Astrocyte of the spinal cord (primary cell): Measurements from ENCODE around the gene DIPK1A.

Experiments
- DNase-seq: peaks from one replicate; pipeline ENCODE4 v3.0.0; 2011; ENCODE audit warnings: low read depth, low spot score
- H3K4me3 ChIP-seq: 2 replicates; pipeline ENCODE4 v1.5.1; 2011; ENCODE audit warnings: low read depth, mild to moderate bottlenecking, low read length, moderate library complexity
- CTCF ChIP-seq: IDR thresholded peaks from 2 replicates; pipeline ENCODE4 v1.5.1; 2012; ENCODE audit warnings: low read depth, mild to moderate bottlenecking, low read length, inconsistent platforms
- in situ Hi-C: cut with HindIII; loops from 2 replicates; pipeline ENCODE4 v1.10.0; 2017; ENCODE audit warnings: low sequenced_read_pairs

DIPK1A gene

DNA sequence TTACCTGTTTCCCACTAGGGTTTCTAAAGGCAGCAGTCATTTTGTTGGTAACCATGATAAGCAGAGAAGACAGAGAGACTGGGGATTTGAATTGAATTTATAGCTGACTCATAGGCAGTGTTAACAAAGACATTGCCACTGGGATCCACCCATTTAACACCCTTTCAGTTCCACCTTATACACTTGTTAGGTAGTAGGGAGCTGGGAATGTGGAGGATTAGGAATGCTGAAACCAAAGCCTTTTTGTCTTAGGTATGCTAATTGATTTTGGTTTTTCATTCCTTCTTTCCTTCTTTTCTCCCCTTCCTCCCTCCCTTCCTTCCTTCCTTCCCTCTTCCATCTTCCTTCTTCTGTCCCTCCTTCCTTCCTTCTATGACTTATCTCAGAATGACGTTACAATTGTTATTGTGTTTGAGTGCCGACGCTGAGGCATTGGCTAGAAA is 168.9 kb downstream of the DIPK1A start:
- TF ChIP-seq CTCF, result no peak
- no peak overlapping the region for H3K4me3 ChIP-seq
- in situ Hi-C loops, result no loop called here
- DNase-seq, result no peak
